Glomerular endothelial cell (primary cell): ENCODE data around the gene COMMD9. TPM values are rescaled to one million over a fixed set of nuclear protein-coding genes. Genes with fewer than 3 reads are reported as not detected.

Experiments
- DNase-seq: peaks from one replicate; pipeline ENCODE4 v3.0.0-alpha.2; 2011; ENCODE audit warnings: low read depth, low spot score; ENCODE audit errors: extremely low read depth
- total RNA-seq: library from RNA; depleted of rRNA; stranded (reverse); fragments of >200 nt; gene quantifications from 2 replicates; pipeline ENCODE4 v1.2.3, GENCODE V29; 2015

Gene COMMD9
- total RNA-seq, 1 donor from 2014 or later: 62.6 TPM

GRCh38 chr11:36227044-36227443, 62.2 kb downstream of the COMMD9 start:
- DNase-seq: no peak

GRCh38 chr11:36224209-36224882, 64.9 kb downstream of the COMMD9 start:
- DNase-seq: no peak

- DNase-seq: no peak
Measured at GRCh38 chr11:36222831-36223635, 66.2 kb downstream of the COMMD9 start.

Other genes with a start within 250 kb of the COMMD9 start
- gene PRR5L, start 6.9 kb upstream of the COMMD9 start, total RNA-seq: 34.6 and 54.1 TPM in 2 replicates
- gene TRAF6, start 220.8 kb upstream of the COMMD9 start, total RNA-seq: 12.9 and 16.2 TPM in 2 replicates